Neural progenitor cell (in vitro differentiated cells): ENCODE measurements around the gene TFDP1. TPM values are rescaled to one million over a fixed set of nuclear protein-coding genes. Genes with fewer than 3 reads are reported as not detected.

Experiments used
- DNase-seq: peaks from one replicate; pipeline ENCODE4 v3.0.0-alpha.2; 2016; ENCODE audit warnings: low spot score
- H2AFZ ChIP-seq: fragments of 200-600 bp; sonication (generic); replicated peaks from 2 replicates; pipeline ENCODE4 v1.6.1; 2016; ENCODE audit warnings: antibody characterized with exemption
- H3F3A ChIP-seq: fragments of 200-600 bp; sonication (generic); 2 replicates; pipeline ENCODE4 v1.6.1; 2016; ENCODE audit warnings: antibody characterized with exemption, low read depth
- H3K27ac ChIP-seq: fragments of 200-600 bp; sonication (generic); 2 replicates; pipeline ENCODE4 v1.5.1; 2016; ENCODE audit warnings: mild to moderate bottlenecking
- H3K27me3 ChIP-seq: fragments of 200-600 bp; sonication (generic); 2 replicates; pipeline ENCODE4 v1.6.1; 2016; ENCODE audit warnings: mild to moderate bottlenecking, moderate library complexity
- H3K36me3 ChIP-seq: fragments of 200-600 bp; sonication (generic); 2 replicates; pipeline ENCODE4 v1.5.1; 2016
- H3K4me1 ChIP-seq: fragments of 200-600 bp; sonication (generic); 2 replicates; pipeline ENCODE4 v1.6.1; 2016; ENCODE audit warnings: mixed run types
- H3K4me2 ChIP-seq: fragments of 200-600 bp; sonication (generic); 2 replicates; pipeline ENCODE4 v1.6.1; 2016
- H3K4me3 ChIP-seq: fragments of 200-600 bp; sonication (generic); 2 replicates; pipeline ENCODE4 v1.5.1; 2016
- H3K79me2 ChIP-seq: fragments of 200-600 bp; sonication (generic); 2 replicates; pipeline ENCODE4 v1.6.1; 2016; ENCODE audit warnings: low read depth
- H3K9ac ChIP-seq: fragments of 200-600 bp; sonication (generic); 2 replicates; pipeline ENCODE4 v1.6.1; 2016
- H3K9me3 ChIP-seq: fragments of 200-600 bp; sonication (generic); 2 replicates; pipeline ENCODE4 v1.5.1; 2016; ENCODE audit warnings: low read depth
- H4K20me1 ChIP-seq: fragments of 200-600 bp; sonication (generic); 2 replicates; pipeline ENCODE4 v1.6.1; 2016; ENCODE audit warnings: low read depth
- H3K27ac Mint-ChIP-seq: 3 replicates; pipeline ENCODE4 v1.8.0; 2021; ENCODE audit warnings: mixed read lengths
- H3K27me3 Mint-ChIP-seq: 2 replicates; pipeline ENCODE4 v1.8.0; 2022; ENCODE audit warnings: low read depth, mild to moderate bottlenecking, inconsistent platforms, moderate library complexity, mixed read lengths; ENCODE audit not compliant: insufficient read depth
- H3K36me3 Mint-ChIP-seq: 3 replicates; pipeline ENCODE4 v1.8.0; 2021; ENCODE audit warnings: mixed read lengths
- H3K4me1 Mint-ChIP-seq: 3 replicates; pipeline ENCODE4 v1.8.0; 2021; ENCODE audit warnings: mixed read lengths
- H3K4me3 Mint-ChIP-seq: 3 replicates; pipeline ENCODE4 v1.8.0; 2021; ENCODE audit warnings: mild to moderate bottlenecking, moderate library complexity, mixed read lengths
- H3K9me3 Mint-ChIP-seq: 3 replicates; pipeline ENCODE4 v1.8.0; 2020; ENCODE audit warnings: mixed read lengths
- CTCF ChIP-seq: fragments of 200-600 bp; sonication (generic); IDR thresholded peaks from 2 replicates; pipeline ENCODE4 v1.5.1; 2017; ENCODE audit warnings: antibody characterized with exemption, mild to moderate bottlenecking
- EZH2 ChIP-seq: fragments of 200-600 bp; sonication (generic); IDR thresholded peaks from 2 replicates; pipeline ENCODE4 v1.6.1; 2017; ENCODE audit warnings: antibody characterized with exemption, mild to moderate bottlenecking, moderate library complexity
- EZH2phosphoT487 ChIP-seq: fragments of 200-600 bp; sonication (generic); IDR thresholded peaks from 2 replicates; pipeline ENCODE4 v1.6.1; 2017; ENCODE audit warnings: antibody characterized with exemption
- total RNA-seq: library from RNA; depleted of rRNA; stranded (reverse); fragments of >200 nt; gene quantifications from 2 replicates; pipeline ENCODE4 v1.2.3, GENCODE V29; 2015; ENCODE audit warnings: low replicate concordance

Gene TFDP1
- total RNA-seq, 1 donor from 2014 or later = 88.6 TPM

- no peaks in the 10 kb centered on the region for H3K36me3 ChIP-seq
- H3F3A ChIP-seq = peaks cover 2% of the 10 kb centered on the region
- Mint-ChIP-seq H3K9me3 (peaks cover 5% of the 10 kb centered on the region), H3K4me1 (peaks cover 55% of the 10 kb centered on the region), H3K36me3 (peaks cover 10% of the 10 kb centered on the region), H3K27me3 (peaks cover 8% of the 10 kb centered on the region), H3K27ac (peak overlapping the region; percentile 83), H3K4me3 (peak overlapping the region; percentile 57)
- H4K20me1 ChIP-seq = peaks cover 39% of the 10 kb centered on the region
- H3K4me3 ChIP-seq = no peak overlapping the region
- TF ChIP-seq EZH2phosphoT487 (no peak), CTCF (no peak), EZH2 (no peak)
- H3K4me1 ChIP-seq = peaks cover 15% of the 10 kb centered on the region
- no peak overlapping the region for H3K27ac ChIP-seq
- no peak overlapping the region for H3K4me2 ChIP-seq
- H3K79me2 ChIP-seq = peaks cover 27% of the 10 kb centered on the region
- no peaks in the 10 kb centered on the region for H3K9me3 ChIP-seq
- no peak overlapping the region for H3K9ac ChIP-seq
- H3K27me3 ChIP-seq = no peaks in the 10 kb centered on the region
- no peak for DNase-seq
- no peak overlapping the region for H2AFZ ChIP-seq
Observed at GRCh38 chr13:113547238-113547971, 37.1 kb upstream of the TFDP1 start.

GRCh38 chr13:113548171-113548641 lies 36.3 kb upstream of the TFDP1 start:
- peaks cover 39% of the 10 kb centered on the region for H4K20me1 ChIP-seq
- Mint-ChIP-seq H3K4me3 (peak overlapping the region; percentile 58), H3K4me1 (peaks cover 55% of the 10 kb centered on the region), H3K36me3 (peaks cover 9% of the 10 kb centered on the region), H3K27ac (peak overlapping the region; percentile 87), H3K9me3 (peaks cover 4% of the 10 kb centered on the region), H3K27me3 (peaks cover 8% of the 10 kb centered on the region)
- no peaks in the 10 kb centered on the region for H3K9me3 ChIP-seq
- H3K9ac ChIP-seq = no peak overlapping the region
- H2AFZ ChIP-seq = no peak overlapping the region
- DNase-seq = peak; percentile 45
- TF ChIP-seq EZH2phosphoT487 = no peak
- no peak for TF ChIP-seq EZH2
- no peak for TF ChIP-seq CTCF
- peak overlapping the region; percentile 49 for H3K4me2 ChIP-seq
- peaks cover 2% of the 10 kb centered on the region for H3F3A ChIP-seq
- no peak overlapping the region for H3K4me3 ChIP-seq
- no peaks in the 10 kb centered on the region for H3K27me3 ChIP-seq
- H3K79me2 ChIP-seq = peaks cover 27% of the 10 kb centered on the region
- peak overlapping the region; percentile 25 for H3K27ac ChIP-seq
- H3K4me1 ChIP-seq = peaks cover 11% of the 10 kb centered on the region
- no peaks in the 10 kb centered on the region for H3K36me3 ChIP-seq

GRCh38 chr13:113548778-113549621 lies 35.6 kb upstream of the TFDP1 start:
- no peak overlapping the region for H3K9ac ChIP-seq
- peaks cover 11% of the 10 kb centered on the region for H3K4me1 ChIP-seq
- peaks cover 4% of the 10 kb centered on the region for H3K36me3 Mint-ChIP-seq
- H3K79me2 ChIP-seq = peaks cover 27% of the 10 kb centered on the region
- no peaks in the 10 kb centered on the region for H3K36me3 ChIP-seq
- H4K20me1 ChIP-seq = peaks cover 36% of the 10 kb centered on the region
- H3K4me3 ChIP-seq = no peak overlapping the region
- TF ChIP-seq EZH2 (no peak), EZH2phosphoT487 (no peak), CTCF (no peak)
- peak overlapping the region; percentile 25 for H3K27ac ChIP-seq
- no peaks in the 10 kb centered on the region for H3K9me3 Mint-ChIP-seq
- H3K27ac Mint-ChIP-seq = peak overlapping the region; percentile 42
- no peak overlapping the region for H3K4me3 Mint-ChIP-seq
- H3K9me3 ChIP-seq = no peaks in the 10 kb centered on the region
- H2AFZ ChIP-seq = no peak overlapping the region
- H3K27me3 Mint-ChIP-seq = peaks cover 5% of the 10 kb centered on the region
- DNase-seq = no peak
- peaks cover 2% of the 10 kb centered on the region for H3F3A ChIP-seq
- no peak overlapping the region for H3K4me2 ChIP-seq
- no peaks in the 10 kb centered on the region for H3K27me3 ChIP-seq
- H3K4me1 Mint-ChIP-seq = peaks cover 50% of the 10 kb centered on the region
